Type B pancreatic cell (in vitro differentiated cells): Measurements from ENCODE around the gene SH3BP1. TPM values are rescaled to one million over a fixed set of nuclear protein-coding genes. Genes with fewer than 3 reads are reported as not detected.
"Not testable (repeated sequence)": the region's sequence is repeated elsewhere in the genome, so short reads cannot be mapped to it uniquely, and the experiment has no call there.

Source experiments
- DNase-seq: peaks from one replicate; pipeline ENCODE4 v3.0.0; 2021; ENCODE audit warnings: mixed read lengths; ENCODE audit not compliant: unreplicated experiment; ENCODE audit errors: extremely low spot score
- H3K27ac Mint-ChIP-seq: 2 replicates; pipeline ENCODE4 v1.8.0; 2021; ENCODE audit warnings: mild to moderate bottlenecking, mixed read lengths
- H3K27me3 Mint-ChIP-seq: 2 replicates; pipeline ENCODE4 v1.8.0; 2021; ENCODE audit warnings: mixed read lengths
- H3K36me3 Mint-ChIP-seq: 2 replicates; pipeline ENCODE4 v1.8.0; 2021; ENCODE audit warnings: mixed read lengths
- H3K4me1 Mint-ChIP-seq: one replicate; pipeline ENCODE4 v1.8.0; 2021; ENCODE audit warnings: mixed read lengths; ENCODE audit not compliant: unreplicated experiment
- H3K4me3 Mint-ChIP-seq: 2 replicates; pipeline ENCODE4 v1.8.0; 2021; ENCODE audit warnings: mild to moderate bottlenecking, mixed read lengths
- H3K9me3 Mint-ChIP-seq: 2 replicates; pipeline ENCODE4 v1.8.0; 2021; ENCODE audit warnings: mixed read lengths
- total RNA-seq: library from RNA; stranded (reverse); gene quantifications from 2 replicates; pipeline ENCODE4 v1.2.1, GENCODE V29; 2021; ENCODE audit warnings: low replicate concordance
- TF ChIP-seq, protein P1 (sequence below): fragments of 200-600 bp; sonication (generic); conservative IDR thresholded peaks from 2 replicates; pipeline ENCODE4 v1.5.0; 2021; ENCODE audit warnings: antibody characterized with exemption, mild to moderate bottlenecking

Gene SH3BP1
- total RNA-seq, 1 donor from 2014 or later: 30.0 TPM

DNA sequence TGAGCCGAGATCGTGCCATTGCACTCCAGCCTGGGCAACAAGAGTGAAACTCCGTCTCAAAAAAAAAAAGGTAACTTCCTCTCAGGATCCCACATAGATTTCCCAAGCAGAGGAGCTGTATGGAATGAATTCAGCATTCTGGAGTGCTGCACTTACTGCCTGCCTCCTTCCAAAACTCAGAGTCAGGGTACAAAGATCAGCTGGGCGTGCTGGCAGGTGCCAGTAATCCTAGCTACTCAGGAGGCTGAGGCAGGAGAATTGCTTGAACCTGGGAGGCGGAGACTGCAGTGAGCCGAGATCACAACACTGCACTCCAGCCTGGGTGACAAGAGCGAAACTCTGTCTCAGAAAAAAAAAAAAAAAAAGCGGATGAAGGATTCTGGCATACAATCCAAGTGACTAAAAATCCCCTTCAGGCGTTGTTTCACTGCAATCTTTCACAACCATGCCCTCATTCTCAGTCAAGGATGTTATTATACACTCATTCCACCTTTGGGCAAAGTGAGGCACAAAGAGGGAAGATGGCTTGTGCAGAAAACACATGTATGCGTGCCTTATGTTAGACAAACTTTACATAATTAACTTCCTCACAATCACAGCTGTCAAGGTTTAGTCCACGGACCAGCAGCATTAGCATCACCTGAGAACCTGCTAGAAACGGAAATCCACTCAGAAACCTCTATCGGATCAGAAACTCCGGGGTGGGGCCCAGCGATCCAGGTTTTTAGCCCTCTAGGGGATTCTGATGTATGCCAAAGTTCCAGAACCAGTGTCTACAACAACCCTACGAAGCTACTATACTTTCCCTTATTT, 45.5 kb downstream of the SH3BP1 start:
- Mint-ChIP-seq H3K27me3 (no peaks in the 10 kb centered on the region), H3K36me3 (peaks cover 7% of the 10 kb centered on the region), H3K27ac (peak overlapping the region; percentile 93), H3K9me3 (no peaks in the 10 kb centered on the region), H3K4me3 (peak overlapping the region; percentile 99), H3K4me1 (peaks cover 18% of the 10 kb centered on the region)
- no peak for DNase-seq
- TF ChIP-seq, protein P1, sequence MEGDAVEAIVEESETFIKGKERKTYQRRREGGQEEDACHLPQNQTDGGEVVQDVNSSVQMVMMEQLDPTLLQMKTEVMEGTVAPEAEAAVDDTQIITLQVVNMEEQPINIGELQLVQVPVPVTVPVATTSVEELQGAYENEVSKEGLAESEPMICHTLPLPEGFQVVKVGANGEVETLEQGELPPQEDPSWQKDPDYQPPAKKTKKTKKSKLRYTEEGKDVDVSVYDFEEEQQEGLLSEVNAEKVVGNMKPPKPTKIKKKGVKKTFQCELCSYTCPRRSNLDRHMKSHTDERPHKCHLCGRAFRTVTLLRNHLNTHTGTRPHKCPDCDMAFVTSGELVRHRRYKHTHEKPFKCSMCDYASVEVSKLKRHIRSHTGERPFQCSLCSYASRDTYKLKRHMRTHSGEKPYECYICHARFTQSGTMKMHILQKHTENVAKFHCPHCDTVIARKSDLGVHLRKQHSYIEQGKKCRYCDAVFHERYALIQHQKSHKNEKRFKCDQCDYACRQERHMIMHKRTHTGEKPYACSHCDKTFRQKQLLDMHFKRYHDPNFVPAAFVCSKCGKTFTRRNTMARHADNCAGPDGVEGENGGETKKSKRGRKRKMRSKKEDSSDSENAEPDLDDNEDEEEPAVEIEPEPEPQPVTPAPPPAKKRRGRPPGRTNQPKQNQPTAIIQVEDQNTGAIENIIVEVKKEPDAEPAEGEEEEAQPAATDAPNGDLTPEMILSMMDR: no peak

DNA sequence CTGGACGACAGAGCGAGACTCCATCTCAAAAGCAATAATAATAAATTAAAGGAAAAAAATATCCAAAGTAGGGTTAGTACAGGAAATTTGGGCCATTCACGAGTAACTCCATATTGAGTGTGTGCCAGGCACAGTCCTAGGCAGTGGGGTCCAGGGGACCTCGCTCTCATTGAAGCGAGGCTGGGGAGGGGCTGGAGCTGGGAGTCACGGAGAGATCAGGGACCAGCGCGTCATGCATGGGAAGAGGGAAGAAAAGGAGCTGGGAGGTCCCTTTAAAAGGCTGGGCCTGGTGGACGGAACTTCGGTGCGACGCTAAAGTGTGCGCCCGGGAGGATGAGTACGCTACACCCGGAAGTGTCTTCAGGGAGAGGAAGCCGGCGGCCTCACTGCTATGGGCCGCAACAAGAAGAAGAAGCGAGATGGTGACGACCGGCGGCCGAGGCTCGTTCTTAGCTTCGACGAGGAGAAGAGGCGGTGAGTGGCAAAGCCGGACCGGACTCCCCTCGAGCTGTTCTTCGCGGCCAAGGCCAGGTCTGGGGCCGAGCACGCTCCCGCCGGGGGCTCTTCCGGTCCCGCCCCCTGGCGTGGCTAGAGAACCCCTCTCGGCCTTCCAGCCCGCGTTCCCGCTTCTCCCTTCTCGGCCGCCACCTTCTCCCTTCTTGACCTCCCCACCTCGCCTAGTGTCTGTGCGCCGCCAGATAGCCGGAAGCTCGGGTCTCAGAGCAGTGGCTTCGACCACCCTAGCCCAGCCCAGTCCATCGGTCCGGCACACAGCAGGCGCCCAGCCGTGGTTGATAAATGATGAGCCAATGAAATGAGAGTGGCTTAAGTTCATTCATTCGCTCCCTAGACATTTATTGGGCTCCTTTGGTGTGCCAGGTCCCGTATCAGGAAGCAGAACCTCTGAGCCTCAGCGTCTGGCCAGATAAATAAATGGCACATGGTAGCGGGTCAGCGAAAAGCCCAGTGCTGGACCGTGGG, 46.8 kb downstream of the SH3BP1 start, which contains the start of gene NOL12:
NOL12 (plus strand) TSS at position 342 of the 981 bp plus-strand sequence; CDS start at position 392, 50 bp downstream.
- peaks cover 15% of the 10 kb centered on the region for H3K4me1 Mint-ChIP-seq
- no peaks in the 10 kb centered on the region for H3K27me3 Mint-ChIP-seq
- DNase-seq: peak; percentile 82
- peak within 1 kb of the TSS; percentile 99 for H3K4me3 Mint-ChIP-seq
- no peaks in the 10 kb centered on the region for H3K9me3 Mint-ChIP-seq
- H3K36me3 Mint-ChIP-seq: peaks cover 7% of the 10 kb centered on the region
- TF ChIP-seq, protein P1: peak; percentile 20
- H3K27ac Mint-ChIP-seq: peak within 1 kb of the TSS; percentile 93

DNA sequence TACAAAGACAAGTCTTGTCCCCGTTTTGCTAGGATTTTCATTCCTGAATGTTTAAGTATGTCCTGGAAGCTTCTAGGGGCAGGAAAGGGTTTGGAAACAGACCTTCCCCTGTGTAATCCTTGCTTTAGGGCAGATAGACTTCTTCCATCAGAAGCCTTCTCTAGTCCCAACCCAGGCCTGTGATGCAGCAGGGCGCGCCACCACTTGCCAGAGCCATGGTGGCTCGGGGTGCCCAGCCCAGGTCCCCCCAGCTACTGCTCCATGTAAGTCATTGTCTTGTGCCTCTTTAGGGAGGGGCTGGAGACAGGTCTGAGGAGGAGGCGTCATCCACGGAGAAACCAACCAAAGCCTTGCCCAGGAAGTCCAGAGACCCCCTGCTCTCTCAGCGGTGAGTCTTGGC, 50.9 kb downstream of the SH3BP1 start:
- Mint-ChIP-seq H3K4me1 (peaks cover 9% of the 10 kb centered on the region), H3K27me3 (no peaks in the 10 kb centered on the region), H3K4me3 (peak overlapping the region; percentile 1), H3K9me3 (no peaks in the 10 kb centered on the region), H3K36me3 (peaks cover 7% of the 10 kb centered on the region), H3K27ac (no peak overlapping the region)
- DNase-seq: no peak
- TF ChIP-seq, protein P1: no peak

DNA sequence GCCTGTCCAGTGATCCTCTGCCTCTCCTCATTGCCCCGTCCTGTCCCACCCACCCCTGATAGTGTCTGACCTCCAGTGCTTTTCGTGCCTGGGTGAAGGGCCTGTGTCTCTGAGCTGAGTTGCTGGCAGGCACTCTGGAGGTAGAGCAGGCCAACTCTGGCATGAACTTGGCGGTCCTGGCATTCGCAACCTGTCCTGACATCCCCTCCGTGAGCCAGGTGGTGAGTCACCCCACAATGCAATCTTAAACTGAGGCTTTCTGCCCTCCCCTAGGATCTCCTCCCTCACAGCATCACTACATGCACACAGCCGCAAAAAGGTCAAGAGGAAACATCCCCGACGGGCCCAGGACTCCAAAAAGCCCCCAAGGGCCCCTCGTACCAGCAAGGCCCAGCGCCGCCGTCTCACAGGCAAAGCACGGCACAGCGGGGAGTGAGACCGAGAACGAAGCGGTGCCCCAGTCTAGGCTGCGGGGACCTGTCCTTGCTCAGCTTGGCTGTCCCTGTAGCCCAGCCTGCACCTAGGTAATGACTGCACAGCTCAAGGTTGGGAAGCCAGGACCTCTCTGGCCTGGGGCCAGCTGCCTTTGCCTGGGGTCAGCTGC, 51.5 kb downstream of the SH3BP1 start:
- H3K4me1 Mint-ChIP-seq: peaks cover 10% of the 10 kb centered on the region
- TF ChIP-seq, protein P1: no peak
- H3K9me3 Mint-ChIP-seq: no peaks in the 10 kb centered on the region
- no peak for DNase-seq
- peaks cover 9% of the 10 kb centered on the region for H3K36me3 Mint-ChIP-seq
- no peak overlapping the region for H3K4me3 Mint-ChIP-seq
- H3K27me3 Mint-ChIP-seq: no peaks in the 10 kb centered on the region
- no peak overlapping the region for H3K27ac Mint-ChIP-seq

DNA sequence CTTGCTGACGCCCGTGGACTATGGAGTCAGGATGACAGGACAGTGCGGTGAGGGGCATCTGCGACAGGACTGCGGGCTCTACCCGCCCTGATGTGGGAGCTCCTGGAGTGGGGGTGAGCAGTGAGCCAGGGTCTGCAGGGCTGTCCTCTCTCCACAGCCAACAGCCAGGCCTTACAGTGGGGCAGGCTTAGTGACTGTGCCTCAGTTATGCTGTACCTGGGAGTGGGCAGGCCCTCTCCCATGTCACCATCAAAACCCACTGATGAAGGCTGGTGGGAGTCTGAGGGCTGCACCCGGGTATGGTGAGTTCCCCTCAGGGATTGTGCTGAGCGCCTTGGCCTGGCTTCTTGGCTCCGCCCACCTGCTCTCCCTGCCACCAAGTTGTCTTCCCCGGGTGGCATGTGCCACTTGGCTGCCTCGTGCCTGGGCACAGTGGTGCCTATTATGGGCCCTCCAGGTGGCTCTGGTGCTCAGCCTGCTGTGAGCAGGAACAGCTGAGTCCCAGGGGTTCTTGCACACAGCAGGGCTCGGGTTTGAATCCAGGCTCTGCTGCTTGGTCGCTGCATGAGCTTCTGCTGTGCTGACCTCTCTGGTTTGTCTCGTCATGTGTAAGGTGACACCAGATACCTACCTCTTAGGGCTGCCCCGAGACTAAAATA, 53.3 kb downstream of the SH3BP1 start:
- Mint-ChIP-seq H3K9me3 (no peaks in the 10 kb centered on the region), H3K4me3 (no peak overlapping the region), H3K36me3 (peaks cover 11% of the 10 kb centered on the region), H3K4me1 (peaks cover 16% of the 10 kb centered on the region), H3K27ac (no peak overlapping the region), H3K27me3 (no peaks in the 10 kb centered on the region)
- DNase-seq: no peak
- TF ChIP-seq, protein P1: no peak

DNA sequence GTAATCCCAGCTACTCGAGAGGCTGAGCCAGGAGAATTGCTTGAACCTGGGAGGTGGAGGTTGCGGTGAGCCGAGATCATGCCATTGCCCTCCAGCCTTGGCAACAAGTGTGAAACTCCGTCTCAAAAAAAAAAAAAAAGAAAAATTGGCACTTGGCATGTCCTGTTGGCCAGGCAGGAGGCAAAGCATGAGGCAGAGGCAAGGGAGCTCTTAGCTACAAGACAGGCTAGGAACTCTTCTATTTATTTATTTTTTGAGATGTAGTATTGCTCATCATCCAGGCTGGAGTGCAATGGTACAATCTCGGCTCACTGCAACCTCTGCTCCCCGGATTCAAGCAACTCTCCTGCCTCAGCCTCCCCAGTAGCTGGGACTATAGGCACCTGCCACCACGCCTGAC, 54.7 kb downstream of the SH3BP1 start:
- not testable (repeated sequence) for H3K27me3 Mint-ChIP-seq, H3K36me3 Mint-ChIP-seq, H3K4me3 Mint-ChIP-seq, H3K9me3 Mint-ChIP-seq, DNase-seq, H3K27ac Mint-ChIP-seq
- H3K4me1 Mint-ChIP-seq: peaks cover 16% of the 10 kb centered on the region

DNA sequence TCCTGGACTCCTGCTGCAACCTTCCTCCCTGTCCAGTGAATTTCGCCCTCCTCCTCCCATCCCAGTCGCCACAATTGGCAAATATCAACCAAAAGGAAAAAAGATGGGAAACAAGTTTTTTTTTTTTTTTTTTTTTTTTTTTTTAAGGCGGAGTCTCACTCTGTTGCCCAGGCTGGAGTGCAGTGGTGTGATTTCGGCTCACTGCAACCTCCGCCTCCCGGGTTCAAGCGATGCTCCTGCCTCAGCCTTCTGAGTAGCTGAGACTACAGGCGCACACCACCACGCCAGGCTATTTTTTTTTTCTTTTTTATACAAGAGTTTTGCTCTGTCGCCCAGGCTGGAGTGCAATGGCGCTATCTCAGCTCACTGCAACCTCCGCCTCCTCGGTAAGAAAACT, 56.8 kb downstream of the SH3BP1 start:
- peak overlapping the region; percentile 87 for H3K4me3 Mint-ChIP-seq
- not testable (repeated sequence) for H3K36me3 Mint-ChIP-seq, H3K9me3 Mint-ChIP-seq, DNase-seq, H3K27me3 Mint-ChIP-seq
- H3K4me1 Mint-ChIP-seq: peaks cover 16% of the 10 kb centered on the region
- peak overlapping the region; percentile 93 for H3K27ac Mint-ChIP-seq
